Measurements from ENCODE around the gene C1orf159. TPM values are rescaled to one million over a fixed set of nuclear protein-coding genes. Genes with fewer than 3 reads are reported as not detected.

The C1orf159 gene
- total and polyA plus RNA-seq, 2 of the 8 experiments (the other 6 are each of a cell fraction or from before 2014, with no cell fraction given), result 10.0 to 10.9 TPM

GRCh38 chr1:1117469-1117831, 1.6 kb upstream of the C1orf159 start (continued):
- no peak for TF ChIP-seq CHD7 (IDR thresholded peaks at IDR 0.05; ENCODE audit: insufficient replicate concordance, low read length)
- no peak for TF ChIP-seq TAF7 (optimal IDR thresholded peaks at IDR 0.05; ENCODE audit: borderline replicate concordance, low read depth, low read length)
- TF ChIP-seq ATF3 (IDR thresholded peaks at IDR 0.05; ENCODE audit: insufficient read depth, low read depth, low read length), result no peak
- TF ChIP-seq POLR2AphosphoS5 (IDR thresholded peaks at IDR 0.05; ENCODE audit: low read depth, low read length), result no peak
- no peak for TF ChIP-seq GABPA (IDR thresholded peaks at IDR 0.05; ENCODE audit: borderline replicate concordance, insufficient read depth, low read length)
- no peak for TF ChIP-seq SIX5 (IDR thresholded peaks at IDR 0.05; ENCODE audit: low read depth, low read length)
- no peak for TF ChIP-seq RNF2 (IDR thresholded peaks at IDR 0.05; ENCODE audit: borderline replicate concordance, low read depth, low read length, missing control alignments, poor library complexity, severe bottlenecking)
- TF ChIP-seq BCL11A (IDR thresholded peaks at IDR 0.05; ENCODE audit: low read depth in 2 of 2, low read length in 2 of 2), result no peak
- no peak for TF ChIP-seq EZH2 (IDR thresholded peaks at IDR 0.05; ENCODE audit: low read depth, low read length, severe bottlenecking)

Measured in H1 (cell line).